NT2/D1 (cell line): ENCODE data around the gene CHGA.

Source experiments
- DNase-seq: peaks from one replicate; pipeline ENCODE4 v3.0.0-alpha.2; 2011; ENCODE audit warnings: low read depth, low spot score
- H3K27me3 ChIP-seq: 2 replicates; pipeline ENCODE4 v1.6.0; 2011; ENCODE audit warnings: mild to moderate bottlenecking; ENCODE audit not compliant: insufficient read length, insufficient read depth
- H3K36me3 ChIP-seq: 2 replicates; pipeline ENCODE4 v1.6.1; 2011; ENCODE audit warnings: mild to moderate bottlenecking, low read length, mixed read lengths; ENCODE audit not compliant: insufficient read depth, insufficient read length
- H3K4me1 ChIP-seq: 2 replicates; pipeline ENCODE4 v1.5.1; 2011; ENCODE audit not compliant: insufficient read depth, insufficient read length
- H3K4me3 ChIP-seq: 2 replicates; pipeline ENCODE4 v1.5.1; 2011; ENCODE audit warnings: low read depth; ENCODE audit not compliant: insufficient read length
- H3K9ac ChIP-seq: 2 replicates; pipeline ENCODE4 v1.6.0; 2011; ENCODE audit warnings: low read depth; ENCODE audit not compliant: insufficient read length
- H3K9me3 ChIP-seq: 2 replicates; pipeline ENCODE4 v1.5.1; 2011; ENCODE audit warnings: mild to moderate bottlenecking, low read length; ENCODE audit not compliant: insufficient read depth
- SUZ12 ChIP-seq: IDR thresholded peaks from 2 replicates; pipeline ENCODE4 v1.6.1; 2011; ENCODE audit not compliant: insufficient read length, insufficient read depth; ENCODE audit errors: extremely low read depth
- YY1 ChIP-seq: IDR thresholded peaks from 2 replicates; pipeline ENCODE4 v1.6.1; 2011; ENCODE audit not compliant: insufficient read length, insufficient read depth
- ZNF274 ChIP-seq: IDR thresholded peaks from 2 replicates; pipeline ENCODE4 v1.6.1; 2011; ENCODE audit warnings: mild to moderate bottlenecking, low read depth, low read length

The CHGA gene

DNA sequence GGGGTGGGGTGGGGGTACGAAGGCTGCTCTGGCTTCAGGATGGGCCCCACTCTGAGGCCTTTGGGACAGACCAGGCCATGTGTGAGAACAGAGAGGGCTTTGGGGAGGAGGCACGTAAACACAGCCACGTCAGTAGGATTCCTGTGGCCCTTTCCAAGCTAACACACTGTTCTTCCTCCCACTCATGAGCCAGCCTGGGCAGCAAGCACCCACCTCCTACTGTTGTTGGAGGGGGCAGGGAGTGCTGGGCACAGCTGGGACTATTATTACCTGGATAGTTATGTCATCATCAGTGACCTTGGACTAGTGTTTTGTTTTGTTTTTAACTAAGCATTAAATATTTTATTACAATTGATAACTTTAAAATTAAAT, 5.3 kb downstream of the CHGA start:
- no peak overlapping the region for H3K9ac ChIP-seq
- no peak overlapping the region for H3K4me3 ChIP-seq
- no peaks in the 10 kb centered on the region for H3K4me1 ChIP-seq
- peaks cover 16% of the 10 kb centered on the region for H3K27me3 ChIP-seq
- no peak for DNase-seq
- no peaks in the 10 kb centered on the region for H3K36me3 ChIP-seq
- no peaks in the 10 kb centered on the region for H3K9me3 ChIP-seq
- TF ChIP-seq ZNF274: no peak
- TF ChIP-seq YY1: no peak
- TF ChIP-seq SUZ12: no peak

DNA sequence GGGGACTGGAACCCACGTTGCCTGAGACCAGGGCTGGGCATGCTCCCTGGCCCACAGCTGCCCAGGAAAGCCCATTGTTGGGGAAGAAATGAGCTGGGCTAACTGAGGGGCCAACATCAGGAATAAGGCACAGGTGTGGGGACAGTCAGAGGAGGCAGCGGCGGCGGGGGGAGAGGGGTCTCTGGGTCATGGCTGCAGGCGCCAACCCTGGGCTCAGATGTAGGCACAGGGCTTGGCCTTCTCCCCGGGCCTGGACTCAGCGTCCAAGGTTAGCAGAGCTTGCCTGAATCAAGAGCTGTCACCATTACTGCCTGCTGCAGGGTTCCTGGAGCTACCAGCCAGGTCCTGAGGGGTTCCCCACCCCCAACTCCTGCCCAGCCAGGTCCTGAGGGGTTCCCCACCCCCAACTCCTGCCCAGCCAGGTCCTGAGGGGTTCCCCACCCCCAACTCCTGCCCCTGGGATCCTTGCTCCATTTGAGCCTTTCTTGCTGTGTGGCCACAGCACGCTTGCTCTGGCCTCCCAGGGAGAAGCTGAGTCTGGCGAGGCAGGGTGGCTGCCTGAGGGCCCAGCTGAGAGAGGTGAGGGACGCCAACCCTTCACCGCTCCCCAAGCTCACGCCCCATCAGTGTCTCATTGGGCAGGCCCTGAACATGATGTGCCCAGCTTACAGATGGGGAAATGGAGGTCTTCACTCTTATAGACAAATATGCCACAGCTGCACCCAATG, 6.2 kb downstream of the CHGA start:
- no peaks in the 10 kb centered on the region for H3K9me3 ChIP-seq
- H3K27me3 ChIP-seq: peaks cover 13% of the 10 kb centered on the region
- H3K36me3 ChIP-seq: no peaks in the 10 kb centered on the region
- TF ChIP-seq ZNF274 (no peak), YY1 (no peak), SUZ12 (no peak)
- no peak overlapping the region for H3K9ac ChIP-seq
- no peak for DNase-seq
- no peaks in the 10 kb centered on the region for H3K4me1 ChIP-seq
- no peak overlapping the region for H3K4me3 ChIP-seq

DNA sequence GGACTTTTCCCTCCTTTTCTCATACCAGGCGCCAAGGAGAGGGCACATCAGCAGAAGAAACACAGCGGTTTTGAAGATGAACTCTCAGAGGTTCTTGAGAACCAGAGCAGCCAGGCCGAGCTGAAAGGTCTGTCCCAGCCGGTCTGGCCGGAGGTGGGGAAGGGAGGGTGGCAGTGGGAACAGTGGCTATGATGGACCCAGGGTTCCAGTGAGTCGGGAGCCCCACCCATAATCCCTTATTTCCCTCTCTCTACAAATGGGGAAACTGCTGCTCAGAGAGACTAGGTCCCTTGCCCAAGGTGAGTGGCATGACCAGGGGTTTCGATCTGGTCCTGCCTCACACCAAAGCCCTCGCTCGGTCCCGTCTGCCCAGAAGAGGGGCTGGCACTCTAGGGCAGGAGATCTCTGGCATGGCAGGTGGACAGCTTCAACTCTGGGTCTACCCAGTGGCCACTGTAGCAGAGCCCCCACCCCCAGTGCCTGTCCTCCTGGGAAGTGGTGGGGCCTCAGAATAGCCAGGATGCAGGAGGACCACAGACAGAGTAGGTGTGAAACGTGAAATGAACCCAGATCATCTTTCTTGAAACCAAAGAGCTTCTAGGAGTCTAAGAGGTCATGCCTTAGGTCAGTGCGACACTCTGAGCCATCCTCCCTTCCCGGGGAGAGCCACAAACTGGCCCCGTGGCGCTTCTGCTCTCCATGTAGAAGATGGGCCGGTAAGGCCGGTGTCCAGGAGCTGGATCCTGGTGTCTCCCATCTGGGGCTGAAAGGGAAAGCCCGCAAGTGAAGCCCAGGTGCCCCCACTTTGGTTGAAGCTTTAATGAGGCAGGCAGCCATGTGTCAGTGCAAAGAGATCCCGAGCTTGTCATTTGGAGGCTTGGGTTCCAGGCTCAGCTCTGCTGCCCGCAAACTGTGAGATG, 7.0 kb downstream of the CHGA start:
- H3K27me3 ChIP-seq: peaks cover 6% of the 10 kb centered on the region
- no peak overlapping the region for H3K4me3 ChIP-seq
- H3K4me1 ChIP-seq: no peaks in the 10 kb centered on the region
- H3K36me3 ChIP-seq: no peaks in the 10 kb centered on the region
- H3K9ac ChIP-seq: no peak overlapping the region
- DNase-seq: no peak
- no peak for TF ChIP-seq SUZ12
- TF ChIP-seq ZNF274: no peak
- no peak for TF ChIP-seq YY1
- no peaks in the 10 kb centered on the region for H3K9me3 ChIP-seq

DNA sequence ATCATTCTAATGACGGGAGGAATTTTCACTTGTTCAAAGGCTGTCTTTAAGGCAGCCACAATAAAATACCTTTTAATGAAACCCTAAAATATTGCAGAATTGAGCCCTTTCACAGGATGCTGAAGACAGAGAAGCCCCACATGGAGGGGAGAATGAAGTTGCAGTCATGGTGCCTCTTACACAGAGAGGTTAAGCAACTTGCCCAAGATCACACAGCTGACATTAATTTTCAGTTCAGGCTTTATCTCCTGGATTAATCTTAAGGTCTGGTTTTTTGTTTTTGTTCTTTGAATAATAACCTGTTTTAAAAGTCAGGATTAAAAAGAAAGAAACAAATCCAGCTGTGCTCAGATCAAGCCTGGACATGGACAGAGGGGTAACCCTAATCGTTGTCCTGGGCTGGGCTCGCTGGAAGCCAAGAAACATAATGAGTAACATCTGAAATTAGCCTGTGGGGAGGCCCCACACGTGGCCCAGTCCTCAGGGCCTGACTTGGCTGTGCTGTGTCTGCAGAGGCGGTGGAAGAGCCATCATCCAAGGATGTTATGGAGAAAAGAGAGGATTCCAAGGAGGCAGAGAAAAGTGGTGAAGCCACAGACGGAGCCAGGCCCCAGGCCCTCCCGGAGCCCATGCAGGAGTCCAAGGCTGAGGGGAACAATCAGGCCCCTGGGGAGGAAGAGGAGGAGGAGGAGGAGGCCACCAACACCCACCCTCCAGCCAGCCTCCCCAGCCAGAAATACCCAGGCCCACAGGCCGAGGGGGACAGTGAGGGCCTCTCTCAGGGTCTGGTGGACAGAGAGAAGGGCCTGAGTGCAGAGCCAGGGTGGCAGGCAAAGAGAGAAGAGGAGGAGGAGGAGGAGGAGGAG, 8.0 kb downstream of the CHGA start:
- Histone ChIP-seq H3K4me1 (no peaks in the 10 kb centered on the region), H3K9ac (no peak overlapping the region), H3K9me3 (no peaks in the 10 kb centered on the region), H3K36me3 (no peaks in the 10 kb centered on the region), H3K4me3 (no peak overlapping the region), H3K27me3 (no peaks in the 10 kb centered on the region)
- no peak for TF ChIP-seq SUZ12
- TF ChIP-seq YY1: no peak
- TF ChIP-seq ZNF274: no peak
- DNase-seq: no peak

DNA sequence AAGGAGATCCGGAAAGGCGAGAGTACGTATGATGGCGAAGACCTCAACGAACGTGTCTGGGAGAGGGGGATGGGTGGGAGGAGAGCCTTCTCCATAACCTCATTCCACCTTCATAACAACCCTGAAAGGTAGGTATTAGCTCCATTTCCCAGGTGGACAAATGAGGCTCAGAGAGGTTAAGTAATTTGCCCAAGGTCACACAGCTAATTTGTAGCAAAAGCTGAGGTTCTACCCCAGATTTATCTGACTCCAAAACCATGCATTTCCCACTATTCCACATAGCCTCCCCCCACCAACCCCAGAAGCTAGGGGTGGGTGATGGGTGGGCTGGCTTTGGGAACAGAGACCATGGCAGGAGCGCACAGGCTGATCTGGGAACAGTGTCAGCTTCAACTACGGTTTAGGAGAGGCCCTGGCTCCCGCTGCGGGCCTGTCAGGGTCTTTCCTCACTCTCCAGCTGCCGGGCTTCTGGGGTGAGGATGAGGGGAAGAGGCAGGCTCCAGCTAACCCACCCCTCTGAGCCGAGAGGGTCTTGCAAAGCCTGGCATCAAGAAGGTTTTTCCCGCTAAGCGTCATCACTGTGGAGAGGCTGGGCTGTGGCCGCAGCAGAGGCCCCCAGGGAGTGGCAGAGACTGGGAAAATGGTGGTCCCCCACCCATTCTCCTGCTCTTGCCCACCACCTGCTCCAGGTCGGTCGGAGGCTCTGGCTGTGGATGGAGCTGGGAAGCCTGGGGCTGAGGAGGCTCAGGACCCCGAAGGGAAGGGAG, 8.9 kb downstream of the CHGA start:
- Histone ChIP-seq H3K4me3 (no peak overlapping the region), H3K36me3 (no peaks in the 10 kb centered on the region), H3K9ac (no peak overlapping the region), H3K4me1 (no peaks in the 10 kb centered on the region), H3K9me3 (no peaks in the 10 kb centered on the region), H3K27me3 (no peaks in the 10 kb centered on the region)
- DNase-seq: no peak
- TF ChIP-seq SUZ12: no peak
- no peak for TF ChIP-seq YY1
- TF ChIP-seq ZNF274: no peak

DNA sequence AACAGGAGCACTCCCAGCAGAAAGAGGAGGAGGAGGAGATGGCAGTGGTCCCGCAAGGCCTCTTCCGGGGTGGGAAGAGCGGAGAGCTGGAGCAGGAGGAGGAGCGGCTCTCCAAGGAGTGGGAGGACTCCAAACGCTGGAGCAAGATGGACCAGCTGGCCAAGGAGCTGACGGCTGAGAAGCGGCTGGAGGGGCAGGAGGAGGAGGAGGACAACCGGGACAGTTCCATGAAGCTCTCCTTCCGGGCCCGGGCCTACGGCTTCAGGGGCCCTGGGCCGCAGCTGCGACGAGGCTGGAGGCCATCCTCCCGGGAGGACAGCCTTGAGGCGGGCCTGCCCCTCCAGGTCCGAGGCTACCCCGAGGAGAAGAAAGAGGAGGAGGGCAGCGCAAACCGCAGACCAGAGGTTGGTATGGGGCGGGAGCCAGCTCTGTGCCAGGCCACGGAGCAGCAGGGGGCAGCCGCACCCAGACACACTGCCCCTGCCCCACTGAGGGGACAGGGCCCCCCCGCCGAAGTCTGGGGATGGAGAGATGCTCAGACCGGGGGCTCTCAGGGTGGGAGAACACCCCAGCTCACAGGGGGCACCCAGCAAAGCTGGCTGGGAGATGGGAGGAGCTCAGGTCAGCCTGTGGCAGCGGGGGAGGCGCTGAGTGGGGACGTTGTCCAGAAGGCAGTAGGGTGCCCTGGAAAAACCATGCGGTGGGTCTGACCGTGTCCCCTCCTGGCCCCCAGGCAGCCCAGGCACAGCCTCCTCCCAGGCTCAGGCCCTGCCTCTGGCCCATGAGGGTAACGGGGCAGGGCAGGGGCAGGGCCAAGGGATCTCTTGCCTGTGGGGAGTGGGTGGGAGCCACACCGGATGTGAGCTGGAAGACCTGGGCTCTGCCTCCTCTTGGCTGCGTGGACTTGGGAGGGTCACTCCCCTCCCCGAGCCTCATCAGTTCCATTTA, 9.8 kb downstream of the CHGA start:
- Histone ChIP-seq H3K9me3 (no peaks in the 10 kb centered on the region), H3K4me3 (no peak overlapping the region), H3K9ac (no peak overlapping the region), H3K4me1 (no peaks in the 10 kb centered on the region), H3K36me3 (no peaks in the 10 kb centered on the region), H3K27me3 (no peaks in the 10 kb centered on the region)
- TF ChIP-seq SUZ12 (no peak), ZNF274 (no peak), YY1 (no peak)
- no peak for DNase-seq
